Measurements from ENCODE around the gene NKX2-2. TPM values are rescaled to one million over a fixed set of nuclear protein-coding genes. Genes with fewer than 3 reads are reported as not detected.
"Not testable (repeated sequence)": the region's sequence is repeated elsewhere in the genome, so short reads cannot be mapped to it uniquely, and the experiment has no call there.

Gene NKX2-2
- total RNA-seq, 1 experiment from 2014 or later, result 4.4 TPM

DNA sequence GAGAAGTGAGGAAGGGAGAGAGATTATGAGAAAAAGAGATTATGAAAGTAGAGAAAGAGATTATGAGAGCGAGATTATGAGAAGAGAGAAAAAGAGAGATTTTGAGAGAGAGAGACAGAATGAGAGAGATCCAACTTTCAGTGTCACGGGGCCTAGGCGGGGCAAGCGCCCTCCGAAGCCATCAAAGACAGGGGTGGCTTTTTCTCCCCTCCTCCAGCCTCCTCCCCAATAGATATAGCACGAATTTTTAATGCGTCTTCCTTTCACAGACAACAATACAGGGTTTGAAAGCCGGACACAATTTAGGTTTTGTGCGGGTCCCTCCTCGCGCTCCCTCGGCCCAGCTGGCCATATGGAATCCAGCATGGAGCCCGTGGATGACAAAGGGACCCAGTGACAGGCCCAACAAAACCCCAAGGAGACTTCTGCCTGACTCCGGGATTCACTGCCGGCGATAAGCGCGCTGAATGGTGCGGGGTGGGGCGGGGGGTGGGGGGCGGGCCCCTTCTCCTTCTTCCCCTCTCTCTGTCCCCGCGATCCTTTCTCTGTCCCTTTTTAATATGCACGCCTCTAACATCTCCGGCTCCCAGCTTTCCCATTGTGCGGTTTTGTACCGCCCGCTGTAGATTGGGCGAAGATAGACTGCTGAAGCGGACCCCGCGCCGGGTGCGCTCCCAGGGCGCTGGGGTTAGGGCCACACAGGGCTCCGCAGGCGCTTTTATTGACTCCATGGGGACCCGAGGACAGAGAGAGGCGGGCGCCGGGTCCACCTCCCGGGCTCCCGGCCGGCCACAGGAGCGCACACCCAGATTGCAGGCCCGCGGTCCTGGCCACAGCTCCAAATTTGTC lies 5.4 kb downstream of the NKX2-2 start:
- DNase-seq (ENCODE audit: low spot score), result no peak

DNA sequence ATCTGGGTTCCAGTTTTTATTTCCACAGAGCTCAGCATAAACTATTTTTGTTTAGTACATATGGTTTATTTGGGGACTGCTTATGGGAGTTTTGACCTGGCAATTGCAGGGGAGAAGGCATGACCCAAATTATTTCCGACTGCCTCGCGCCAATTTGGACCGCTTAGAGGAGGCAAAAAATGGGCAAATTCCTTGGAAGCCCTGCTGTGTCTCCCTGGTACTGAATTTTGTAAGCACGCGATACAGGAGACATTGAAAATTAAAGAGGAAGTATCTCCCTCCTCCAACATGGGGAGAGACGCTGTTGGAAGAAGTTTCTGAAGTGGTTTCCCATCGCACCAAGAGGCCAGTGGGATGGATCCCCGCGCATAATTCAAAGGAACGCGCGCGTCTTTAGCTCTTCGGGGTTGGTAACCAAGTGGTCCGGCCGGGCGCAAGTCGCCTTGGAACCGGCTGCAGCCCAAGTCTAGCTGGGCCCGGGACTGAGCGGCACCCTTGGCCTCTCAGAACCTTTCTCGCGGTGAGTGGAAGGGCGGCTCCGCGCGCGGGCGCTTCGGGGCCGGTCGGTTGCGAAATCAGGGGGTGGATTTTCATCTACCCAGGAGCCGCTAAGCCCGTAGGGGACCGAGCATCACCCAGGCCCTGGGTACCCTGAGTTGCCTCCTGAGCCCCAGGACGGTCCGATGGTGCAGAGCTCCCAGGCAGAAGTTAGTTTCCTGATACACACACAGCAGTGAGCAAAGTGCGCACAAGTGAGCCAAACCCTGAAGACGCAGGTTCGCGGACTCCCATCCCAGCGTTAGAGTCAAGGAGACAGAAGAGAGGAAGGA lies 6.2 kb downstream of the NKX2-2 start:
- DNase-seq (ENCODE audit: low spot score), result no peak

DNA sequence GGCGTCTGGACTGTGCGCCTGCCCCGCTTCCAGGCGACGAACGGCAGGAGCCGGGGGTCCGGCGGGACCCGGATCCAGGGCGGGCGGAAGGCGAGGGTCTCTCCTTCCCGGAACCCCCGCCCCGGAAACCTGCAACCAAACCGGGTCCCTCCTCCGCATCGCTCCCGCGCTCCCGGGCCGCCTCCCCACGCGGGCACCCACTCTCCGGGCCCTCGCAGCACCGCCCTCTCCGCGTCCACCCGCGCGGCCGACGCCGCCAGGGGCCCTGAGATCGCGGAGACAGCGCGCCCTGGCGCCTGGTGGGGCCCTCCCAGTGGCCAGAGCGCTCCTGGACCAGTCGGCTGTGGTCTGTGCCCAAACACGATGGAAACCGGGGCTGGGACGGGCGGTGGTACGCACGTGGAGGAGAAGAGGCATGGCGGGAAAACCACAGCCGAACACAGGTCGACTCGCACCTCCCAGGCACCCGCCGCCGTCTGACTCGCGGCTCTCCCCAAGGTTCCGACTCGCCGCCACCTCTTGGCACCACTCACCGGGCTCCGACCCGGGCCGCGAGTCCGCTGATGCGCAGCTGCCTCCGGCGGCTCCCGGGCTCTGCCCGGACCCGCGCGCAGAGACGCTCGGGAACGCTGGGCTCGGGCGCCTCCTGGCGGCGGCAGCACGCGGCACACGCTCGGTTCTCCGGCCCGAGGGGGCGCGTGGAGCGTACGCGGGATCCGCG lies 7.9 kb downstream of the NKX2-2 start:
- DNase-seq (ENCODE audit: low spot score), result no peak

DNA sequence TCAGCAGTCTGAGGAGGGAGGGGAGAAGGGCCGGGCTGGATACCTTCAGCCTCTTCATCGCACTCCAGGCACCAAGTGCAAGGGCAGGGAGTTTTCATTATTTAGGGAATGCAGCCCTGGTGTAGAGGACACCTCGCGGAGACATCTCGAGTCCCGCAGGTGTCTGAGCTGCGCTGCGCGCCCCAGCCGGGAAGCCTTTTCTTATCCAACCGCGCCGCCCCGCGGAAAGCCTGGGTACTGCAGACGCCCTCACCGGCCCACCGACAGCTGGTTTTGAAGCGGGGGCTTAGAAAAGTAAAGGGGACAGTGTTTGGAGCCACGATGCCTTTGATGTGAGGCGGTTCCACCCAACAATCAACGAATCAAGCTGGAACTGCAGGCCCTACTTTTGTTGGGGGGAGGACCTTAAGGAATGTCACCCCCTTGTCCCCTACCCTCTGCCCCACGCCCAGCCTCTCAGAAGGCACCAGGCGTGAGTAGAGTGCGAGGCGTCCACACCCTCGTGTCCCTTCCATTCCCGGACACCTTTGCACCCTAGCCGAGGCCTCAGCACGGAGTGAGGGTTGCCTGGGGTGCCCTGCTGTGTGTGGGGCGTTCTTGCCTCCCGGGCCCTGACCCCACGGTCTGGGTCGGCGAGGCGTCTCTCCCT lies 8.6 kb downstream of the NKX2-2 start:
- no peak for DNase-seq (ENCODE audit: low spot score)

DNA sequence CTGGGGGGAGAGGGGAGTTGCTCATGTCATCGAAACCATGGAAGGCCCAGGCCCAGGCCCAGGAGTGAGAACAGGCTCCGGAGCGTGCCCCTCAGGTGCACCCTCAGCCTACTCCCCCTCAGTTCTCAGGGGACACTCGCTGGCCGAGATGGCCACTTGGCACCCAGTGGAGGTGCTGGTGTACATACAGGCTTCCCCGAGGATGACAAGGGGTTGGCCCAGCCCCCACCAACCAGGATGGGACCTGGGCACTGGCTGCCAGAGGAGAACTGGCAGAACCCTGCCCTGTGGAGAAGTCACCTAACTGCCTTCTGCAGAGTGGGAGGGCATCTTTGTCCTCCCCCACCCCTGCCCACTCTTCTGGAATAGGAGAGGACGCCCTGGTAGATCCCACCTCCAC lies 9.5 kb downstream of the NKX2-2 start:
- no peak for DNase-seq (ENCODE audit: low spot score)

DNA sequence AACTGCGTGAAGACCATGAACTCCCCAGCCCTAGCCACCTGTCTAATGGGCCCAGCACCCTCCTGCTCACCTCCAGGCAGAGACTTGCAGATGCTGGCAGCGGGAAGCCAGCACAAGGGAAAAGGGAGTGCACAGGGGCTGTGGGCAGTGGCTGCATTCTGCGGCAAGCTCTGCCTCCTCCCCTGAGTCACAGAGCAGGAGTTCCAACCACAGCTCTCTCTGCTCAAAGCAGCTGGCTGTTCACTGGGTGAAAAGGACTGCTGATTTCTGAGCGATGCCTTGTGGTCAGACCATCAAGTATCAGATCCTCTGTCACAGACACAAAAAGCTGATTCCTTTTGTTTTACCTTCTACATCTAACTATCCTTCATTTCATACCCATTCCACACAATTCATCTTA lies 10.5 kb downstream of the NKX2-2 start:
- DNase-seq (ENCODE audit: low spot score), result peak; percentile 92

DNA sequence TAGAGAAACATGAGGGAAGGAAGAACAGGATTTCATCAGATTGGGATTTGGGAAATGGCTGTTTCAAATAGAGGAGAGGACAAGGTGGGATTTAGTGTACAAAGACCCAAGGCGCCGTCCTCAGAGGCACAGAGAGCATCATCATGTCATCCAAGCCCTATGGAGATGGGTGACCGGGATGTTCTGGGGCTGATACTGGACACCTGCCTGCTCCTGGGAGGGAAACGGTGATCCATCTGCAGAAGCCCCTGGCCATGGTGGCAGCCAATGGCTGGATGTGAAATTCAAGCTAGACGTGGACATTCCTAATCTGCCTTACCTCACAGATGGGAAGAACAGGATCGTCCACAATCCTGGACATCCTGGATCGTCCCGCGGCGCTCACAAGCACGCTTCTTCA lies 12.7 kb downstream of the NKX2-2 start:
- DNase-seq (ENCODE audit: low spot score), result no peak

DNA sequence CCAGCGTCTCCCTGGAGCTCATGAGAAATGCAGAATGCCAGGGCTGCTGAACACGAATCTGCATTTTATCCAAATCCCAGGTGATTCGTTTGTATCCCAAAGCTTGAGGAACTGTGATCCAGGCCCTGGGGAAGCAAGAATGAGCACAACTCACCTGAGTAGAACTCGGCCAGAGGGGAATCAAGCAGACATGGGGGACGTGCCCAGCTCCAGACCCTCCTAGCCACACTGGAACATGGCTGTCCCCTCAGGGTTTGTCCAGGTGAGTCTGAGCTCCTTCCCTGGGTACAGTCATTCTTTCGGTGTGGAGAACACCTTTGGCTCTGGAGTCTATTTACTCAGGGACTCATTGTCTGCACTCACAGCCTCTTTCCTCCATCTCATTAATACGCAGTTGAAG lies 13.3 kb downstream of the NKX2-2 start:
- no peak for DNase-seq (ENCODE audit: low spot score)

DNA sequence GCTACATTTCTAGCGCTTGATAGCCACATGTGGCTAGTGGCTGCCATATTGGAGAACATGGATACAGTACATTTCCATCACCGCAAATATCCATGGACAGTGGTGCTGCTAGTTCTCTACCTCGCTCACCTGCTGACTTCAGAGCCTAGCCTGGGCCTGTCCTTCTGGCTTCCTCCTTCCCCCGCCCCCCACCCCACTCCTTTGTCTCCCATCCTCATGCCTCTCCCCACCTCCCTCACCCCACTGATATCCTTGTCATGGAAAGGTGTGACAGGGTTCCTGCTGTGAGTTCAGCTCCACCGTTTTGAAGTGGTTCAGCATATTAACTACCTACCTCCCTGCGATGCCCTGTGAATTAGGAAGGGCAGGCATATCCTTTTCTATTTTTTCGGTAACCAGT lies 14.2 kb downstream of the NKX2-2 start:
- DNase-seq (ENCODE audit: low spot score), result no peak

DNA sequence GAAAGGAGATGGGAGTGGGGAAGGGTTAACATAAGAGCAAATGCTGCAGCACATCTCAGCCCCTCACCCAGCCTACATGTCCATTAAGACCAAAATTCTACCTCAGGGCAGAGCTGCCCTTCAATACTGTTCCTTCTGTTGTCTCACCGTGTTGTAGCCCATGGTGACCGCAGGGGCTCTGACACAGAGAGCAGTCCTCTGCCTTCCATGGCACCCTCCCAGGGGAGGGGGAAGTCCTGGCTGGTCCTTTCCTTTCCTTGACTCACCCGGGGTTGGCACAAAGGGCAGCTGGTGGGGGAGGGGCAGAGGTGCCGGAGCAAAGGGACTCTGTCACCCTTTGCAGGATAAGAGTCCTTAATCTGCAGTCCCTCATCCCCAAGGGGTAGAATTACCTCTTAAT lies 15.2 kb downstream of the NKX2-2 start:
- no peak for DNase-seq (ENCODE audit: low spot score)

DNA sequence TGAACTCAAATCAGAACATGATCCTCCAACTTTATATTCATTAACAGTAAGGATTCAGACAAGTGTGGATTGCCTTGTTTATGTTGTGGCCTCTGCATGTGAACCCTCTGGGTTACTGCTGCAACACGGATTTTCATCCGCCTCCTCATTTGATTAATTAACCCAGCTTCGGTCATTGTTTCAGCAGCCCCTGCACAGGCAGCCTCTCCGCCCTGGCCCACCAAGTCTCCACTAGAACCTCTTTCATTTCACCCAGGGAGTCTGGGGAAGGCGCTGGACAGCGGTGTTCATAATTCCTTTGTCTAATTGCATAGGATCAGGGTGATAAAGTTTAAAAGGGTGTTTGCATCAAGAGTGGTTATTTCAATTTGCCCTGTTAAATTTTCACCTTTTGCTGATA lies 15.7 kb downstream of the NKX2-2 start:
- no peak for DNase-seq (ENCODE audit: low spot score)

DNA sequence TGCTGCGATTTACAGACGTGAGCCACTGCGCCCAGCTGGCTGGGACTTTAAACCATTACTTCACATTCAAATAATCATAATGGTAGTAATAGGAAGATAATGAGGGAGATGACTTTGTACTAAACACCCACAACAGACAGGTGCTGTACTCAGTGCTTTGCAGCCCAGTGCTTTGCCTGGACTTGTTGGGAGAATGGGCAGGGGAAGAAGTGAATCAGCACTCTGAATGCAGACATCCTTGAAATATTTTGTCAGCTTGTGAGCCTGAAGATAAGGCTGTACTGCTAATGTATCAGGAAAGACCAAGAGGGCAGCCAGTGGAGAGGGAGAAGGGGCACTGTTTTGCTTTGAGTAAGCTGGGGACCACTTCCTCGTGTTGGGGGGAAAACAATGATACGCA lies 17.4 kb downstream of the NKX2-2 start:
- no peak for DNase-seq (ENCODE audit: low spot score)

DNA sequence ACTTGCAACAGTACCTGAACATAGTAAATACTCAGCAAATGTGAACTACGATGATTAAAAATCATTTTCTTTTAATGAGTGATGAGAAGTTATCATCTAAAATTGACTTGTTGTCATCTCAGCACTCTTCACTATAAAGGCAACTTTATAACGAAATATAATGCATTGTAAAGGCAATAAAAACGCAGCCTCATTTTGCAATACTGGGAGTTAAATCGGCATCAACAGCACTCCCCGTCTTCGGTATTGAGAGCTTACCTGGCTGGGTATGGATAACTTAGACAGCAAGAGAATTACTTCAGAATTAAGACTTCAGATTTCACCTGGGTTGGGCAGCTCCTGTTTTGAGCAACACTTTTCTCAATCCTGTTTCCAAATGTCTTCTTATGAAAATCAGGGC lies 20.8 kb downstream of the NKX2-2 start:
- no peak for DNase-seq (ENCODE audit: low spot score)

DNA sequence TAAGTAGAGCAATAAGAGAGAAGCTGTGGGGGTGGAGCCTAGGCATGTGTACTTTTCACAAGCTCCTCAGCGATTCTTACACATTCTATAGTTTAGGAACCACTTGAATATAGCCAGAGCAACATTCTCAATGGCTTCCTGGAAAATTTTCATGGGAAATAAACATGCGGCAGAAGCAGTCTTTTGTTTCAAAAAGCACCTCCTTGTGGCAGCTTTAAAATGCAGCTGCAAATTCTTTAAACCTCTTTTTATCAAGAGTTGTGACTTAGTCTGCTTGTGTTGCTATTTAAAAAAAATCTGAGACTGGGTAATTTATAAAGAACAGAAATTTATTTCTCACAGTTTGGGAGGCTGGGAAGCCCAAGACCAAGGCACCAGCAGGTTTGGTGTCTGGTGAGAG lies 23.8 kb downstream of the NKX2-2 start:
- no peak for DNase-seq (ENCODE audit: low spot score)

DNA sequence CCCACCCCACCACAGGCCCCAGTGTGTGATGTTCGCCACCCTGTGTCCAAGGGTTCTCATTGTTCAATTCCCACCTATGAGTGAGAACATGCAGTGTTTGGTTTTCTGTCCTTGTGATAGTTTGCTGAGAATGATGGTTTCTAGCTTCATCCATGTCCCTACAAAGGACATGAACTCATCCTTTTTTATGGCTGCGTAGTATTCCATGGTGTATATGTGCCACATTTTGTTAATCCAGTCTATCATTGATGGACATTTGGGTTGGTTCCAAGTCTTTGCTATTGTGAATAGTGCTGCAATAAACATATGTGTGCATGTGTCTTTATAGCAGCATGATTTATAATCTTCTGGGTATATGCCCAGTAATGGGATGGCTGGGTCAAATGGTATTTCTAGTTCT lies 33.7 kb downstream of the NKX2-2 start:
- not testable (repeated sequence) for DNase-seq (ENCODE audit: low spot score)

DNA sequence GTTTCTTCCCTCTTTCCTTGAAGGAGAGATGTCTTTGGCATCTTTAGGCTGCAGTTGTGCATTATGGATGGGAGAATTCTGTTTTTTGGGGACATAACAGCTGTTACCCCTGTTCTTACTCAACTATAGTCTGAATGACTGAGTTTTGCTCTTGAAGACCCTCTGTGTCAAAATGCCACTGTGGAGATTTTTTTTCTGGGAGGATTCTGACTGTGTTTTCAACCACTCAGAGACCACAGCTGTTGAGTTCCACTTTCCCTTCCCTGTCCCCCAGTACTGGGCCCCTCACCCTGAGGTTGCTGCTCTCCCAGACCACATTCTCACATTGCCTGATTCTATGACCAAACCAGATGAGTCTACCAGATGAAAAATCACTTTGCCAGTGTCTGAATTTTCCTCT lies 48.1 kb downstream of the NKX2-2 start:
- DNase-seq (ENCODE audit: low spot score), result no peak

DNA sequence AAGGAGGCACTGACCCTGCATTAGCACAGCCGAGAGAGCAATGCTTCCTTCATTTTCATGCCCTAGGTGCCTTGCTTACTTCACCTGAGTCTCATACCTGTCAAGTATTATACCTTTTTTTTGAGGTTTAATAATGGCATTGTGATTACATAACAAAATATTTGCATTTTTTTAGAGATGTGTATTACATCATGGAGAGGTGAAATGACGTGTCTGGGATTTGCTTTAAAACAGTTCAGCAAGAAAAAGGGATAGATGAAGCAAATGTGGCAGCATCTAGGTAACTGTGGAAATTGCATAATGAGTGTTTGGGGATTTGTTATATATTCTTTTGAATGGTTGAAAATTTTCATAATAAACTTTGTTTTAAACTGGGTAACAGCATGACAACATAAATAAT lies 48.9 kb downstream of the NKX2-2 start:
- DNase-seq (ENCODE audit: low spot score), result no peak

Other genes with a start within 250 kb of the NKX2-2 start
- 128 and 139 TPM in 2 replicates for gene XRN2, start 210.7 kb downstream of the NKX2-2 start, total RNA-seq (2014; rRNA removed; shearing (Covaris generic))
- not detected in 2 replicates for gene NKX2-4, start 116.5 kb downstream of the NKX2-2 start, total RNA-seq (2014; rRNA removed; shearing (Covaris generic))
- not detected in 2 replicates for gene PAX1, start 191.6 kb upstream of the NKX2-2 start, total RNA-seq (2014; rRNA removed; shearing (Covaris generic))

Measured in A172 (cell line).